H9 (cell line): Measurements from ENCODE around the gene CCDC191. TPM values are rescaled to one million over a fixed set of nuclear protein-coding genes. Genes with fewer than 3 reads are reported as not detected.

Experiments
- DNase-seq: peaks from one replicate; pipeline ENCODE4 v3.0.0-alpha.2; 2017
- H2AFZ ChIP-seq: one replicate; pipeline ENCODE4 v1.6.1; 2013; ENCODE audit warnings: mild to moderate bottlenecking, low read length, control low read depth, moderate library complexity
- H2AK5ac ChIP-seq: 2 replicates; pipeline ENCODE4 v1.6.1; 2013; ENCODE audit warnings: low read length, control low read depth, mixed read lengths; ENCODE audit not compliant: insufficient read length
- H2BK120ac ChIP-seq: one replicate; pipeline ENCODE4 v1.6.1; 2013; ENCODE audit warnings: low read depth, mild to moderate bottlenecking, low read length, control low read depth, inconsistent platforms; ENCODE audit not compliant: poor library complexity, severe bottlenecking
- H2BK12ac ChIP-seq: 2 replicates; pipeline ENCODE4 v1.6.1; 2013; ENCODE audit warnings: low read length, control low read depth, mixed read lengths, low read depth; ENCODE audit not compliant: insufficient read length
- H2BK15ac ChIP-seq: 2 replicates; pipeline ENCODE4 v1.6.1; 2013; ENCODE audit warnings: low read depth, low read length, control low read depth
- H2BK20ac ChIP-seq: one replicate; pipeline ENCODE4 v1.6.1; 2013; ENCODE audit warnings: low read depth, mild to moderate bottlenecking, low read length, control low read depth, inconsistent platforms; ENCODE audit not compliant: poor library complexity, severe bottlenecking
- H2BK5ac ChIP-seq: 2 replicates; pipeline ENCODE4 v1.6.1; 2013; ENCODE audit warnings: low read length, control low read depth, mixed read lengths; ENCODE audit not compliant: insufficient read length
- H3K14ac ChIP-seq: 2 replicates; pipeline ENCODE4 v1.6.1; 2013; ENCODE audit warnings: low read length, control low read depth; ENCODE audit not compliant: insufficient read depth
- H3K18ac ChIP-seq: 2 replicates; pipeline ENCODE4 v1.6.1; 2013; ENCODE audit warnings: low read depth, mild to moderate bottlenecking, mixed read lengths, low read length, control low read depth; ENCODE audit not compliant: insufficient read length
- H3K23ac ChIP-seq: 2 replicates; pipeline ENCODE4 v1.6.1; 2013; ENCODE audit warnings: low read length, control low read depth, mixed read lengths, low read depth; ENCODE audit not compliant: insufficient read length
- H3K23me2 ChIP-seq: 2 replicates; pipeline ENCODE4 v1.6.1; 2013; ENCODE audit warnings: low read depth, mild to moderate bottlenecking, mixed read lengths, low read length, control low read depth; ENCODE audit not compliant: insufficient read length, poor library complexity, severe bottlenecking
- H3K27ac ChIP-seq: 2 replicates; pipeline ENCODE4 v1.5.1; 2013; ENCODE audit warnings: low read length, control low read depth, mixed read lengths, low read depth; ENCODE audit not compliant: insufficient read length
- H3K27me3 ChIP-seq: 2 replicates; pipeline ENCODE4 v1.6.1; 2013; ENCODE audit warnings: low read length, control low read depth, inconsistent platforms; ENCODE audit not compliant: insufficient read depth
- H3K4ac ChIP-seq: 2 replicates; pipeline ENCODE4 v1.6.1; 2013; ENCODE audit warnings: low read depth, mild to moderate bottlenecking, control low read depth, inconsistent platforms, low read length, moderate library complexity
- H3K4me1 ChIP-seq: 2 replicates; pipeline ENCODE4 v1.6.1; 2013; ENCODE audit warnings: low read length, control low read depth, inconsistent platforms; ENCODE audit not compliant: insufficient read depth
- H3K4me2 ChIP-seq: 2 replicates; pipeline ENCODE4 v1.6.1; 2013; ENCODE audit warnings: low read length, control low read depth, mixed read lengths; ENCODE audit not compliant: insufficient read length, insufficient read depth
- H3K56ac ChIP-seq: 2 replicates; pipeline ENCODE4 v1.6.1; 2013; ENCODE audit warnings: low read depth, mild to moderate bottlenecking, mixed read lengths, low read length, control low read depth; ENCODE audit not compliant: insufficient read length
- H3K79me1 ChIP-seq: 2 replicates; pipeline ENCODE4 v1.6.1; 2013; ENCODE audit warnings: low read depth, mild to moderate bottlenecking, moderate library complexity, low read length, control low read depth, inconsistent platforms; ENCODE audit not compliant: insufficient read depth, poor library complexity, severe bottlenecking
- H3K79me2 ChIP-seq: 2 replicates; pipeline ENCODE4 v1.6.1; 2013; ENCODE audit warnings: low read length, control low read depth, inconsistent platforms; ENCODE audit not compliant: insufficient read depth
- H3K9ac ChIP-seq: 2 replicates; pipeline ENCODE4 v1.6.1; 2013; ENCODE audit warnings: low read length, control low read depth, mixed read lengths; ENCODE audit not compliant: insufficient read length; ENCODE audit errors: extremely low read depth
- H3K9me3 ChIP-seq: one replicate; pipeline ENCODE4 v1.6.1; 2013; ENCODE audit warnings: low read depth, low read length, inconsistent platforms; ENCODE audit not compliant: control insufficient read depth
- H3T11ph ChIP-seq: one replicate; pipeline ENCODE4 v1.6.1; 2013; ENCODE audit warnings: mild to moderate bottlenecking, low read length, control low read depth, inconsistent platforms
- H4K20me1 ChIP-seq: one replicate; pipeline ENCODE4 v1.6.1; 2013; ENCODE audit not compliant: control insufficient read depth, insufficient read length, insufficient read depth
- H4K5ac ChIP-seq: 2 replicates; pipeline ENCODE4 v1.6.1; 2013; ENCODE audit warnings: low read depth, mild to moderate bottlenecking, mixed read lengths, low read length, control low read depth; ENCODE audit not compliant: insufficient read length
- H4K8ac ChIP-seq: replicated peaks from 2 replicates; pipeline ENCODE4 v1.6.1; 2013; ENCODE audit warnings: low read length, control low read depth, mixed read lengths, low read depth; ENCODE audit not compliant: insufficient read length
- H4K91ac ChIP-seq: 2 replicates; pipeline ENCODE4 v1.6.1; 2013; ENCODE audit warnings: low read depth, mild to moderate bottlenecking, moderate library complexity, mixed read lengths, low read length, control low read depth; ENCODE audit not compliant: insufficient read length
- H3K27ac Mint-ChIP-seq, 3 experiments: 2 replicates in 2 of 3; 3 replicates in 1 of 3; pipeline ENCODE4 v1.8.0; 2020 to 2021; ENCODE audit warnings: mixed read lengths in 3 of 3, mild to moderate bottlenecking in 1 of 3, moderate library complexity in 1 of 3
- H3K27me3 Mint-ChIP-seq: 2 replicates; pipeline ENCODE4 v1.8.0; 2021; ENCODE audit warnings: low read depth, mild to moderate bottlenecking, moderate library complexity, mixed read lengths
- H3K36me3 Mint-ChIP-seq, 3 experiments: 2 replicates in 2 of 3; 3 replicates in 1 of 3; pipeline ENCODE4 v1.8.0; 2020 to 2021; ENCODE audit warnings: low read depth in 3 of 3, mixed read lengths in 3 of 3; ENCODE audit not compliant: insufficient read depth in 1 of 3
- H3K4me1 Mint-ChIP-seq, 2 experiments: 2 replicates each; pipeline ENCODE4 v1.8.0; 2020; ENCODE audit warnings: mixed read lengths in 2 of 2
- H3K4me3 Mint-ChIP-seq, 2 experiments: 2 replicates in 1 of 2; 3 replicates in 1 of 2; pipeline ENCODE4 v1.8.0; 2020 to 2021; ENCODE audit warnings: mild to moderate bottlenecking in 2 of 2, mixed read lengths in 2 of 2, moderate library complexity in 1 of 2
- H3K9me3 Mint-ChIP-seq, 2 experiments: 2 replicates in 1 of 2; 3 replicates in 1 of 2; pipeline ENCODE4 v1.8.0; 2020; ENCODE audit warnings: mild to moderate bottlenecking in 2 of 2, mixed read lengths in 2 of 2, moderate library complexity in 1 of 2
- CTCF ChIP-seq: fragments of 200-600 bp; sonication (generic); conservative IDR thresholded peaks from 3 replicates; pipeline ENCODE4 v1.8.0; 2021; ENCODE audit warnings: antibody characterized with exemption, mild to moderate bottlenecking
- WGBS: extraction: QIAGEN DNeasy Blood & Tissue Kit; methylation state at CpG from one replicate; pipeline ENCODE4 v1.1.7; 2013; ENCODE audit warnings: missing lambda C conversion rate, low lambda C conversion rate, mixed read lengths; ENCODE audit not compliant: insufficient read length; ENCODE audit errors: extremely low coverage; 5-methylcytosine and 5-hydroxymethylcytosine counted together
- total RNA-seq: library from RNA; stranded (reverse); gene quantifications from 2 replicates; pipeline ENCODE4 v1.2.1, GENCODE V29; 2021

Gene CCDC191
- total RNA-seq, 1 experiment from 2014 or later, result 0.68 TPM

DNA sequence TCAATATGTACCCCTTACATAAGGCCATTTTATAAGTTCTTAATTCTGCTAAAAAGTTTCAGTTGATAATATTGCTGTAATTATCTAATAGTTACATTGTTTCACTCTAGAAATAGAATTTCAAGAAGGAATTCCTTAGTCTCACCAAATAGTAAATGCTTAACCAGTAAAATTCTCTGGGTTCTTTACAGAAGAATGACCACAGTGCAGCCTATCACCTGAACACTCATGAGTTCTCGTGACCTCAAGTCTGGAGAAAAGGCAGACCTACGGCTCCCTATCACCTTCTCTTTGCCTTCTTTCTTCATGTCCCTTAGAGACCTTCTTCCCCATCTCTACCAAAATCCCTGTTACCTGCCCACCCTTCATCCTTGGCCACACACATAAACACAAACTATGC lies 30.9 kb downstream of the CCDC191 start:
- Histone ChIP-seq H3K9ac (no peak overlapping the region), H3K23me2 (no peaks in the 10 kb centered on the region), H2BK120ac (no peak overlapping the region), H3K4me2 (no peak overlapping the region), H4K8ac (no peak overlapping the region), H3K4ac (no peak overlapping the region), H3K4me1 (no peaks in the 10 kb centered on the region), H3K27me3 (no peaks in the 10 kb centered on the region), H3K56ac (no peak overlapping the region), H3K79me1 (no peaks in the 10 kb centered on the region), H4K91ac (no peak overlapping the region), H2BK12ac (no peak overlapping the region), H3K27ac (no peak overlapping the region), H2BK15ac (no peak overlapping the region), H2AFZ (no peak overlapping the region), H2BK20ac (no peak overlapping the region), H4K5ac (no peak overlapping the region), H3K79me2 (no peaks in the 10 kb centered on the region), H3K18ac (no peak overlapping the region), H3T11ph (no peak overlapping the region), H2AK5ac (no peak overlapping the region), H2BK5ac (no peak overlapping the region), H3K14ac (no peak overlapping the region), H4K20me1 (no peaks in the 10 kb centered on the region), H3K9me3 (no peaks in the 10 kb centered on the region), H3K23ac (no peak overlapping the region)
- Mint-ChIP-seq H3K4me3 (no peak overlapping the region), H3K27me3 (no peaks in the 10 kb centered on the region), H3K27ac (no peak overlapping the region; a peak in 1 of 7 replicates), H3K4me1 (peaks cover 2 to 3% of the 10 kb centered on the region in 2 experiments), H3K36me3 (no peaks in the 10 kb centered on the region), H3K9me3 (no peaks in the 10 kb centered on the region)
- no peak for TF ChIP-seq CTCF
- DNase-seq, result no peak
- WGBS, result no CpG with 5 or more reads among the region's 2 CpGs
